Effector CD8-positive, alpha-beta T cell (primary cell): ENCODE measurements around the gene CACTIN.

ENCODE experiments used
- DNase-seq: peaks from one replicate; lab custom pipeline; 2025; lab: John Stamatoyannopoulos, UW

CACTIN gene

GRCh38 chr19:3646336-3647092, 19.9 kb upstream of the CACTIN start:
- DNase-seq = no peak

GRCh38 chr19:3645726-3646125, 19.1 kb upstream of the CACTIN start:
- no peak for DNase-seq

- no peak for DNase-seq
Measured at GRCh38 chr19:3645067-3645396, 18.4 kb upstream of the CACTIN start.

GRCh38 chr19:3644351-3645066, 17.9 kb upstream of the CACTIN start:
- DNase-seq = no peak

GRCh38 chr19:3643674-3644313, 17.2 kb upstream of the CACTIN start:
- DNase-seq = no peak

GRCh38 chr19:3642987-3643673, 16.5 kb upstream of the CACTIN start:
- no peak for DNase-seq

- no peak for DNase-seq
Measured at GRCh38 chr19:3642296-3642695, 15.7 kb upstream of the CACTIN start.

GRCh38 chr19:3641515-3642269, 15.1 kb upstream of the CACTIN start:
- no peak for DNase-seq

GRCh38 chr19:3639479-3639878, 12.9 kb upstream of the CACTIN start:
- DNase-seq = no peak

- no peak for DNase-seq
Measured at GRCh38 chr19:3638208-3639193, 11.9 kb upstream of the CACTIN start.

- DNase-seq = no peak
Measured at GRCh38 chr19:3637621-3638020, 11.0 kb upstream of the CACTIN start.

- DNase-seq = no peak
Measured at GRCh38 chr19:3636962-3637361, 10.4 kb upstream of the CACTIN start.

- DNase-seq = no peak
Measured at GRCh38 chr19:3636506-3636905, 9.9 kb upstream of the CACTIN start.

GRCh38 chr19:3634496-3635045, 8.0 kb upstream of the CACTIN start:
- DNase-seq = no peak

- no peak for DNase-seq
Measured at GRCh38 chr19:3633559-3633988, 7.0 kb upstream of the CACTIN start.

- no peak for DNase-seq
Measured at GRCh38 chr19:3632739-3633558, 6.4 kb upstream of the CACTIN start.

- DNase-seq = no peak
Measured at GRCh38 chr19:3632098-3632497, 5.5 kb upstream of the CACTIN start.

GRCh38 chr19:3631053-3631861, 4.7 kb upstream of the CACTIN start:
- DNase-seq = no peak
